PFSK-1 (cell line): ENCODE measurements around the gene HTRA3.

Experiments
- FOXP2 ChIP-seq: optimal IDR thresholded peaks from 2 replicates; pipeline ENCODE3; 2011; ENCODE audit warnings: borderline replicate concordance, control low read depth, inconsistent platforms; ENCODE audit not compliant: insufficient read depth; ENCODE audit errors: extremely low read length, extremely low read depth
- POLR2AphosphoS5 ChIP-seq: IDR thresholded peaks from 2 replicates; pipeline ENCODE4 v1.6.1; 2012; ENCODE audit warnings: low read depth, mild to moderate bottlenecking, control low read depth, low read length, moderate library complexity
- SIN3A ChIP-seq: IDR thresholded peaks from 2 replicates; pipeline ENCODE4 v1.6.1; 2012; ENCODE audit warnings: mild to moderate bottlenecking, low read length, moderate library complexity, borderline replicate concordance; ENCODE audit not compliant: insufficient read depth
- TAF1 ChIP-seq: IDR thresholded peaks from 2 replicates; pipeline ENCODE4 v1.6.1; 2012; ENCODE audit warnings: low read length, control low read depth, borderline replicate concordance; ENCODE audit not compliant: insufficient read depth
- TF ChIP-seq, protein P1 (sequence below), 2 experiments: IDR thresholded peaks; 2 replicates each; pipeline versions ENCODE4 v1.6.1 to v1.8.0; 2011 to 2012; ENCODE audit warnings: low read depth in 2 of 2, low read length in 2 of 2, control low read depth in 1 of 2, inconsistent platforms in 1 of 2, mild to moderate bottlenecking in 1 of 2, moderate library complexity in 1 of 2; ENCODE audit not compliant: insufficient read depth in 1 of 2

Gene HTRA3

DNA sequence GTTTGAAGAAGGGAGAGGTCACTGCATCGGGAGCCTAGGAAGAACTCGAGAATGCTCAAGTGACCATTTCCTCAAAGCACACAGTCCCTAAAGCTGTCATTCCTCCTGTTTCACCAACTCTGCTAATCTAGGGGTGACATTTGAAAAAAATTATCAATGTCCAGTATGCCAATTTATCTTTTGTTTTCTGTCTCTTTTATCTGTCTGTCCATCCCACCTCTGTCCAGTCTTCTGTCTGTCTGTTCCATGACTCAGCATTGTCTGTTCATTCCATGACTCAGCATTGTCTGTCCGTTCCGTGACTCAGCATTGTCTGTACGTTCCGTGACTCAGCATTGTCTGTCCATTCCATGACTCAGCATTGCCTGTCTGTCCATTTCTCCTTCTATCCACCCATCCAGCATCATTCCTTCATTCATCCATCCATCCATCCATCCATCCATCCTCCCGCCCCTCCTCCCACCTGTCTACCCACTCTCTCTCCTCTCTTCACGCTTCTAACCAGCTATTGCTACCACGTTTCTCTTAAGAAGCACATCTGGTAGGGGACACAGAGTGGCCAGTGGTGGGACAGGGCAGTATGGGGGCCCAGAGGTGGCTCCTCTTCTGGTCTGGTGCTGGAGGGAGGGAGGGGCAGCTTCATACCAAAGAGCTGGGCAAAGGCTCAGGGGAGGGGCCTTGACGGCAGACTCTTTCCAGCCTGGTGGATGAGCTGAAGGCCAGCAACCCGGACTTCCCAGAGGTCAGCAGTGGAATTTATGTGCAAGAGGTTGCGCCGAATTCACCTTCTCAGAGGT, 34.1 kb downstream of the HTRA3 start:
- TF ChIP-seq FOXP2 (no peak), SIN3A (no peak), POLR2AphosphoS5 (no peak), TAF1 (no peak)
- TF ChIP-seq, protein P1, sequence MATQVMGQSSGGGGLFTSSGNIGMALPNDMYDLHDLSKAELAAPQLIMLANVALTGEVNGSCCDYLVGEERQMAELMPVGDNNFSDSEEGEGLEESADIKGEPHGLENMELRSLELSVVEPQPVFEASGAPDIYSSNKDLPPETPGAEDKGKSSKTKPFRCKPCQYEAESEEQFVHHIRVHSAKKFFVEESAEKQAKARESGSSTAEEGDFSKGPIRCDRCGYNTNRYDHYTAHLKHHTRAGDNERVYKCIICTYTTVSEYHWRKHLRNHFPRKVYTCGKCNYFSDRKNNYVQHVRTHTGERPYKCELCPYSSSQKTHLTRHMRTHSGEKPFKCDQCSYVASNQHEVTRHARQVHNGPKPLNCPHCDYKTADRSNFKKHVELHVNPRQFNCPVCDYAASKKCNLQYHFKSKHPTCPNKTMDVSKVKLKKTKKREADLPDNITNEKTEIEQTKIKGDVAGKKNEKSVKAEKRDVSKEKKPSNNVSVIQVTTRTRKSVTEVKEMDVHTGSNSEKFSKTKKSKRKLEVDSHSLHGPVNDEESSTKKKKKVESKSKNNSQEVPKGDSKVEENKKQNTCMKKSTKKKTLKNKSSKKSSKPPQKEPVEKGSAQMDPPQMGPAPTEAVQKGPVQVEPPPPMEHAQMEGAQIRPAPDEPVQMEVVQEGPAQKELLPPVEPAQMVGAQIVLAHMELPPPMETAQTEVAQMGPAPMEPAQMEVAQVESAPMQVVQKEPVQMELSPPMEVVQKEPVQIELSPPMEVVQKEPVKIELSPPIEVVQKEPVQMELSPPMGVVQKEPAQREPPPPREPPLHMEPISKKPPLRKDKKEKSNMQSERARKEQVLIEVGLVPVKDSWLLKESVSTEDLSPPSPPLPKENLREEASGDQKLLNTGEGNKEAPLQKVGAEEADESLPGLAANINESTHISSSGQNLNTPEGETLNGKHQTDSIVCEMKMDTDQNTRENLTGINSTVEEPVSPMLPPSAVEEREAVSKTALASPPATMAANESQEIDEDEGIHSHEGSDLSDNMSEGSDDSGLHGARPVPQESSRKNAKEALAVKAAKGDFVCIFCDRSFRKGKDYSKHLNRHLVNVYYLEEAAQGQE (IDR thresholded peaks at IDR 0.05; ENCODE audit: insufficient read depth in 1 of 2, low read depth in 2 of 2, low read length in 2 of 2): no peak

DNA sequence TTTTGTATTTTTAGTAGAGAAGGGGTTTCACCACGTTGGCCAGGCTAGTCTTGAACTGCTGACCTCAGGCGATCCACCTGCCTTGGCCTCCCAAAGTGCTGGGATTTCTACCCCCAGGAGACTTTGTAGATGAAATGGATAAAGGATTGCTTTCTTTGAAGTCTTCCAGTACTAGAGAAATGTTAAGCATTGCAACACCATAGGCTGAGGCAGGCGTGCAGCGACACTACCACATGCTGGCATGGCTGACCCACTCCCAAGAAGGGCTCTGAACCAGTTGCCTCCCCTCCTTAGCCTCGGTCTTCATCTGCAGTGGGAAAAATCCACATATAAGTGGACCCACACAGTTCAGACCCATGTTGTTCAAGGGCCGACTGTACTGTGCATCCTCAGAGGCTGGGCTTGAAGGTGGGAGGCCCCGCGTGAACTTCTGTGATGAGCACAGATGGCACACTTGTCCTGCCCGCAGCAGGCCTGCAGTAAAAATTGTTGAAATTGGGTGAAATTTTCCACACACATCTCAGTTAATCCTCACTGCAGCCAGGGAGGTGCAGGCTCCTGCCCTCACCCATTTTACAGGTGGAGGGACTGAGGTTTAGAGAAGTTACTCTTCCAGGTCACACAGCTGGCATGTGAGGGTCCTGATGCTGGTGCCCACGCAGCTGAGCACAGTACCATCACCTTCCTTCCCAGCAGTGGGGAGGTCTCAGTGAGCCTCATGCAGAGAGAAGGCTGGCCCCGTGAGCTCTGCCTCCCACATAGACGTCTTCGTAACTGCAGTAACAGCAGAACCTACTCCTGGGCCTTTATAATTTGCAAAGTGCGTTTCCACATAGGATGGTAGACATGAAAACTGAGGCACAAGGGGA, 35.5 kb downstream of the HTRA3 start:
- TF ChIP-seq FOXP2 (no peak), TAF1 (no peak), POLR2AphosphoS5 (no peak), SIN3A (no peak)
- TF ChIP-seq, protein P1 (IDR thresholded peaks at IDR 0.05; ENCODE audit: insufficient read depth in 1 of 2, low read depth in 2 of 2, low read length in 2 of 2): no peak

DNA sequence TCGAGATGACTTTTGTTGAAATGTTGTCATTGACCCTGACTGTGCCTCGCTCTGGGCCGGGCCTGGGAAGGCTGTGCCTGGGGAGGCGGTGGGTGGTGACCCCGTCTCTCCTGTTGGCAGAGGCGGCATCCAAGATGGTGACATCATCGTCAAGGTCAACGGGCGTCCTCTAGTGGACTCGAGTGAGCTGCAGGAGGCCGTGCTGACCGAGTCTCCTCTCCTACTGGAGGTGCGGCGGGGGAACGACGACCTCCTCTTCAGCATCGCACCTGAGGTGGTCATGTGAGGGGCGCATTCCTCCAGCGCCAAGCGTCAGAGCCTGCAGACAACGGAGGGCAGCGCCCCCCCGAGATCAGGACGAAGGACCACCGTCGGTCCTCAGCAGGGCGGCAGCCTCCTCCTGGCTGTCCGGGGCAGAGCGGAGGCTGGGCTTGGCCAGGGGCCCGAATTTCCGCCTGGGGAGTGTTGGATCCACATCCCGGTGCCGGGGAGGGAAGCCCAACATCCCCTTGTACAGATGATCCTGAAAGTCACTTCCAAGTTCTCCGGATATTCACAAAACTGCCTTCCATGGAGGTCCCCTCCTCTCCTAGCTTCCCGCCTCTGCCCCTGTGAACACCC, 36.4 kb downstream of the HTRA3 start:
- no peak for TF ChIP-seq FOXP2
- no peak for TF ChIP-seq TAF1
- TF ChIP-seq POLR2AphosphoS5: no peak
- TF ChIP-seq, protein P1 (IDR thresholded peaks at IDR 0.05; ENCODE audit: insufficient read depth in 1 of 2, low read depth in 2 of 2, low read length in 2 of 2): no peak
- no peak for TF ChIP-seq SIN3A

DNA sequence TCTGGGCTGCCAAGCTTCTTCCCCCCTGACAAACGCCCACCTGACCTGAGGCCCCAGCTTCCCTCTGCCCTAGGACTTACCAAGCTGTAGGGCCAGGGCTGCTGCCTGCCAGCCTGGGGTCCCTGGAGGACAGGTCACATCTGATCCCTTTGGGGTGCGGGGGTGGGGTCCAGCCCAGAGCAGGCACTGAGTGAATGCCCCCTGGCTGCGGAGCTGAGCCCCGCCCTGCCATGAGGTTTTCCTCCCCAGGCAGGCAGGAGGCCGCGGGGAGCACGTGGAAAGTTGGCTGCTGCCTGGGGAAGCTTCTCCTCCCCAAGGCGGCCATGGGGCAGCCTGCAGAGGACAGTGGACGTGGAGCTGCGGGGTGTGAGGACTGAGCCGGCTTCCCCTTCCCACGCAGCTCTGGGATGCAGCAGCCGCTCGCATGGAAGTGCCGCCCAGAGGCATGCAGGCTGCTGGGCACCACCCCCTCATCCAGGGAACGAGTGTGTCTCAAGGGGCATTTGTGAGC, 37.0 kb downstream of the HTRA3 start:
- TF ChIP-seq, protein P1 (IDR thresholded peaks at IDR 0.05; ENCODE audit: insufficient read depth in 1 of 2, low read depth in 2 of 2, low read length in 2 of 2): no peak
- TF ChIP-seq FOXP2 (no peak), SIN3A (no peak), POLR2AphosphoS5 (no peak), TAF1 (no peak)
